Large intestine (tissue), 12 donors: ENCODE data around the gene AMELX. TPM values are rescaled to one million over a fixed set of nuclear protein-coding genes. Genes with fewer than 3 reads are reported as not detected.

ENCODE experiments used
- DNase-seq, 2 donors: peaks; one replicate each; pipeline versions ENCODE4 v3.0.0 to v3.0.0-alpha.2; 2013
- H3K27ac ChIP-seq: one replicate; pipeline ENCODE4 v1.5.1; 2013; ENCODE audit warnings: low read length
- H3K27me3 ChIP-seq: 2 replicates; pipeline ENCODE4 v1.6.1; 2013; ENCODE audit warnings: low read length; ENCODE audit not compliant: control insufficient read depth, insufficient read depth
- H3K36me3 ChIP-seq: 2 replicates; pipeline ENCODE4 v1.6.1; 2013; ENCODE audit warnings: low read length; ENCODE audit not compliant: control insufficient read depth, insufficient read depth
- H3K4me1 ChIP-seq: one replicate; pipeline ENCODE4 v1.6.1; 2013; ENCODE audit warnings: low read length; ENCODE audit not compliant: control insufficient read depth, insufficient read depth
- H3K4me3 ChIP-seq: one replicate; pipeline ENCODE4 v1.5.1; 2013; ENCODE audit warnings: low read length
- H3K9me3 ChIP-seq: one replicate; pipeline ENCODE4 v1.6.1; 2013; ENCODE audit warnings: mild to moderate bottlenecking, low read depth, low read length, moderate library complexity; ENCODE audit not compliant: control insufficient read depth
- whole genome bisulfite sequencing: methylation state at CpG from one replicate; pipeline ENCODE4 v1.1.5; 2013; ENCODE audit warnings: low lambda C conversion rate; ENCODE audit not compliant: insufficient coverage; 5-methylcytosine and 5-hydroxymethylcytosine counted together
- long read RNA-seq, 11 donors: transcript quantifications; one replicate each; lab custom pipeline, GENCODE V29; 2026
- polyA plus RNA-seq: library from polyadenylated mRNA; unstranded; fragments of 120-200 nt; gene quantifications from one replicate; pipeline ENCODE4 v1.2.1, GENCODE V29; 2013

AMELX gene
- not detected for polyA plus RNA-seq
- long read RNA-seq, donor 1: 0 reads
- long read RNA-seq, donor 2: 0 reads
- long read RNA-seq, donor 3: 0 reads
- long read RNA-seq, donor 4: 0 reads
- long read RNA-seq, donor 5: 0 reads
- long read RNA-seq, donor 6: 0 reads
- long read RNA-seq, donor 7: 0 reads
- long read RNA-seq, donor 8: 0 reads
- long read RNA-seq, donor 9: 0 reads
- long read RNA-seq, donor 10: 0 reads
- long read RNA-seq, donor 11: 0 reads

DNA sequence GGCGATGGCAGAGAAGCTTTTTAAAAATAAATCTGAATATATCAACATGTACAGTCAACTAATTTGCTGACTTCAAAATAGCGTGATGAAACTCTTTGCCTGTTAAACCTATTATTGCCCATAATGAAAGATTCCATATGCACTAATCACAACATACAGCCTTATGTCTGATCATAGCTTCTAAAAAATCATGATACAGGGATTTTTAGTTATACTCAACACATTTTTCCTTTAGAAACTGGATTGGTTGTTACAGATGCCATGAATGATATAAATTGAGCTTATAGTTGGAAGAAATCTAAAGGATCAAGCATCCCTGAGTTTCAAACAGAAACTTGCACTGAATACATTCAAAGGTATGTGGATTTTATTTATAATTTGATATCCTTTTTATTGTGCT is at the start of gene AMELX:
Gene AMELX (plus strand): TSS at position 301 of the 400 bp plus-strand sequence. CDS start 1,376 bp downstream, outside the sequence.
- Histone ChIP-seq H3K27ac (no peak within 1 kb of the TSS), H3K4me3 (no peak within 1 kb of the TSS), H3K36me3 (no peaks in the 10 kb centered on the region), H3K27me3 (no peaks in the 10 kb centered on the region), H3K4me1 (no peaks in the 10 kb centered on the region), H3K9me3 (no peaks in the 10 kb centered on the region)
- WGBS: no CpG with 5 or more reads among the region's 2 CpGs
- no peak for DNase-seq

- no peaks in the 10 kb centered on the region for H3K9me3 ChIP-seq
- H3K4me1 ChIP-seq: no peaks in the 10 kb centered on the region
- no peaks in the 10 kb centered on the region for H3K27me3 ChIP-seq
- no peak overlapping the region for H3K4me3 ChIP-seq
- H3K36me3 ChIP-seq: no peaks in the 10 kb centered on the region
- no peak for DNase-seq
- H3K27ac ChIP-seq: no peak overlapping the region
- WGBS: no CpG with 5 or more reads among the region's 2 CpGs
These were observed 48.6 kb upstream of the AMELX start for GRCh38 chrX:11244636-11245035.

GRCh38 chrX:11254417-11255109 is 38.6 kb upstream of the AMELX start:
- Histone ChIP-seq H3K27me3 (no peaks in the 10 kb centered on the region), H3K27ac (no peak overlapping the region)
- peak in 1 of 2 donors; percentile 14 for DNase-seq

DNA sequence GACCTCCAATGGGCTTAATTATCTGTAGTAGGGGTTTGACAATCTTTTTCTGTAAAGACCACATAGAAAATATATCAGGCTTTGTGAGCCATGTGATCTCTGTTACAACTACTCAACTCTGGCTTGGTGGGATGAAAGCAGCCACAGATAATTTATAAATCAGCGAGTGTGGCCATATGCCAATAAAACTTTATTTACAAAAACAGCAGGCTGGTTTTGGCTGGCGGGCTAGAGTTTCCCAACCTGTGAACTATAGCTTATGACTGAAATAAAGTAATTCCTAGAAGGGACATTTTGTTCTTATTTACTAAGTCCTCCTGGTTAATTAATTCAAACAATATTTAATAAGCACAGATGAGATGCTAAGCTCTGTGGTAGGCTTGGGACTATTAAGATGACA is 35.9 kb upstream of the AMELX start:
- H3K9me3 ChIP-seq: no peaks in the 10 kb centered on the region
- no peak overlapping the region for H3K4me3 ChIP-seq
- no peaks in the 10 kb centered on the region for H3K27me3 ChIP-seq
- no peak overlapping the region for H3K27ac ChIP-seq
- H3K4me1 ChIP-seq: no peaks in the 10 kb centered on the region
- H3K36me3 ChIP-seq: no peaks in the 10 kb centered on the region
- DNase-seq: no peak
- WGBS: no CpG with 5 or more reads among the region's 2 CpGs

More at GRCh38 chrX:11254417-11255109, 38.6 kb upstream of the AMELX start:
- no peak overlapping the region for H3K4me3 ChIP-seq
- H3K4me1 ChIP-seq: no peaks in the 10 kb centered on the region
- H3K36me3 ChIP-seq: no peaks in the 10 kb centered on the region
- WGBS: no CpG with 5 or more reads among the region's 5 CpGs
- H3K9me3 ChIP-seq: no peaks in the 10 kb centered on the region

DNA sequence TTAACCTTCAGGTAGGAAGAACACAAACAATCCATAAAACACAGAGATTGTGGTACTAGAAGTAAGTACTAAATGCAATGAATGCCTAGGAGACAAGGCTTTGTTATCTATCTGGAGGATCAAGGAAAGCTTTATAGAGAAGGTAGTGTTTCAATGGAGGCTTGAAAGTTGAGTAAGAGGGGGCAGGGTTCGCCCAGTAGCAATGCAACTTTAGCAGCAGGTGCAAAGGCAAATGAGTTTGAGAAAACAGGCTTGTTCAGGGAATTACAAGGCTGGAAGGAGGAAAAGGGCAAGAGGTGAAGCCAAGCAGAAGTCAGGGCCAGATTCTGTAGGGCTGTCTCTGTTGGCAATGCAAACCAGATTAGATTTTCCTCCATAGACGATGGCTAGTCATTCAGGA is 35.5 kb upstream of the AMELX start:
- peak; percentile 18 to 50 for DNase-seq

GRCh38 chrX:11259437-11259836 is 33.8 kb upstream of the AMELX start:
- H3K27me3 ChIP-seq: no peaks in the 10 kb centered on the region
- no peaks in the 10 kb centered on the region for H3K9me3 ChIP-seq
- DNase-seq: no peak
- H3K4me3 ChIP-seq: no peak overlapping the region
- no peaks in the 10 kb centered on the region for H3K4me1 ChIP-seq
- H3K27ac ChIP-seq: no peak overlapping the region
- no peaks in the 10 kb centered on the region for H3K36me3 ChIP-seq
- no CpG with 5 or more reads among the region's 1 CpG for WGBS

More for the DNA sequence above, 35.5 kb upstream of the AMELX start:
- Histone ChIP-seq H3K27ac (no peak overlapping the region), H3K27me3 (no peaks in the 10 kb centered on the region), H3K9me3 (no peaks in the 10 kb centered on the region), H3K4me3 (no peak overlapping the region), H3K4me1 (no peaks in the 10 kb centered on the region), H3K36me3 (no peaks in the 10 kb centered on the region)
- WGBS: no CpG with 5 or more reads among the region's 2 CpGs

DNA sequence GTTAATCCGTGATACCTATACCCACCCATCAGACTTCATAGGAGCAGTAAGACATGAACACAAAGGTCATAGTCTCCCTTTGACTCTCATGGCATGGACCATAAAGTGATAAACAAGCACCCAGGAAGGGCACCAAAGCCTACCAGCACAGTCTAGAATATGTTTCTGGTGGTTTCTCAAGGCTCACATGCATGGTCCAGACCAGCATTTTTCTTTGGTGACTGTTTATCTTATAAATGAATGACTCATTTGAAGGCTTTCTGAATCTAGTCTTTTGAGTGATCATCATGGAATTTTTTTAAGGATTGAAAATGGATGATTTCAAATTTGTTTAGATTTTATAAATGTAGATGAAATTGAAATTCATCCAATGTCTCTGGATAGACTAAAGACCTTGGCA is 32.0 kb upstream of the AMELX start:
- Histone ChIP-seq H3K4me3 (no peak overlapping the region), H3K9me3 (no peaks in the 10 kb centered on the region), H3K36me3 (no peaks in the 10 kb centered on the region), H3K27ac (no peak overlapping the region), H3K27me3 (no peaks in the 10 kb centered on the region), H3K4me1 (no peaks in the 10 kb centered on the region)
- DNase-seq: no peak
- no CpG with 5 or more reads among the region's 1 CpG for WGBS

DNA sequence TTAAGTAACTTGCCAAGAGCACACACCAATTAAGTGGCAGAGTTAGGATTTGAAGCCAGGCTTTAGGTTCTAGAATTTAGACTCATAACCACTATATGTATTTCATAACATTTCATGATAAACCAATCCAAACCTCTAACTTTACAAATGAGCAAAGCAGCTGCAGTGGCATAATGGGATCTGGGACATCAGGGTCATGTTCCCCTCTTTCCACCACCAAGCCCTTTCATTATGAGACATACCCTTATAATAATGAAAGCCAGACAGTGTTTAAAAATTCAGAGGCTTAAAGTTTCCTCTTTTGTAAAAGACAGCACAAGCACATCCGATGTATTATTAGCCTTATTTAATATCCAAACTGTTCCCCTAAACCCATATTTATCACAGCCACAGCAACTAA is 28.3 kb upstream of the AMELX start:
- WGBS: no CpG with 5 or more reads among the region's 1 CpG
- H3K36me3 ChIP-seq: no peaks in the 10 kb centered on the region
- H3K27ac ChIP-seq: no peak overlapping the region
- no peak overlapping the region for H3K4me3 ChIP-seq
- no peaks in the 10 kb centered on the region for H3K4me1 ChIP-seq
- no peaks in the 10 kb centered on the region for H3K9me3 ChIP-seq
- H3K27me3 ChIP-seq: no peaks in the 10 kb centered on the region
- DNase-seq: no peak

DNA sequence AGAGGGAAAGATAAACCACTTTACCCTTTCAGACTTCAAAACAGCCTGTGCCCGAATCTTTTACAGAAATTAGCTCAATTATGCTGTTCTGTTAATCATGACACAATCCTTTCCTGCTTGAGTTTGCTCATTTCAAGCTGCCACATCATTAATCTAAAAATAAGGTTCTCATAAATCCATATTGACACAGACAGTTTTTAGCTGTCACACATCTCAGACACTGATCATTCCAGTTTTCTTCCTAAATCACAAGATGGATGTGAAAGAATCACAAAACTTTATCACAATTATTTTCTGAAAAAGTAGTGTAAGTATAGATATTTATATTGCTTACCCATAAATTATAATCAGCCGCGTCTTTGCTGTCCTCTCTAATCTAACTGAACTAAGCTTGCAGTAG is 27.9 kb upstream of the AMELX start:
- H3K27ac ChIP-seq: no peak overlapping the region
- DNase-seq: no peak
- no peak overlapping the region for H3K4me3 ChIP-seq
- no peaks in the 10 kb centered on the region for H3K36me3 ChIP-seq
- no peaks in the 10 kb centered on the region for H3K27me3 ChIP-seq
- no peaks in the 10 kb centered on the region for H3K9me3 ChIP-seq
- no CpG with 5 or more reads among the region's 3 CpGs for WGBS
- H3K4me1 ChIP-seq: no peaks in the 10 kb centered on the region

GRCh38 chrX:11266573-11267003 is 26.6 kb upstream of the AMELX start:
- WGBS: no CpG with 5 or more reads among the region's 5 CpGs
- H3K36me3 ChIP-seq: no peaks in the 10 kb centered on the region
- DNase-seq: no peak
- no peaks in the 10 kb centered on the region for H3K4me1 ChIP-seq
- H3K9me3 ChIP-seq: no peaks in the 10 kb centered on the region
- H3K27me3 ChIP-seq: no peaks in the 10 kb centered on the region
- H3K4me3 ChIP-seq: no peak overlapping the region
- no peak overlapping the region for H3K27ac ChIP-seq

DNA sequence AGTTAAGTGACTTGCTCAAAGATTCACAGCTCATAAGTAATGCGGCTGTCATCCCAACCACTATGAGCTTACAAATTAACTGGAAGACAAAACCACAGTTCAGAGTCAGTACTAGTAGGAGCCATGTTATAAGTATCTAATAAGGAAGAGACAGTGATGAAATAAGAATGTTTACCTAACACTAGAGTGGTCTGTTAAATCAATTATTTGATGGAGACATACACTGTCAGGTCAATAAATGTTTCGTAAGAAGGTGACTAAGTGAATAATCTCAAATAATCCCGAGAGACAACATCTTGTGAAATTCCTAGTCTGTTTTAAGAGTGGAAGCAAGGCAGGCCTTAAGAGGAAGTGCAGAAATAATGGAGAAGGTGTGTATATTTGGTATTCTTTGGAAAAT is 25.8 kb upstream of the AMELX start:
- no CpG with 5 or more reads among the region's 3 CpGs for WGBS
- Histone ChIP-seq H3K27ac (no peak overlapping the region), H3K4me3 (no peak overlapping the region), H3K27me3 (no peaks in the 10 kb centered on the region), H3K36me3 (no peaks in the 10 kb centered on the region), H3K4me1 (no peaks in the 10 kb centered on the region), H3K9me3 (no peaks in the 10 kb centered on the region)
- no peak for DNase-seq
